ENCODE data around the gene SYT12.

Gene SYT12

GRCh38 chr11:67056267-67057204 is 33.6 kb downstream of the SYT12 start, which contains the start of gene RHOD:
RHOD (plus strand) TSS chr11:67056847; CDS start chr11:67056903, 56 bp downstream.
- DNase-seq, result peak; percentile 36

GRCh38 chr11:67057205-67057672 is 34.3 kb downstream of the SYT12 start:
- DNase-seq, result no peak

GRCh38 chr11:67058506-67058905 is 35.6 kb downstream of the SYT12 start:
- DNase-seq, result no peak

GRCh38 chr11:67059671-67060070 is 36.7 kb downstream of the SYT12 start:
- DNase-seq, result no peak

- no peak for DNase-seq
Measured at GRCh38 chr11:67060111-67060522, 37.2 kb downstream of the SYT12 start.

- DNase-seq, result no peak
Measured at GRCh38 chr11:67062526-67063373, 39.8 kb downstream of the SYT12 start.

- no peak for DNase-seq
Measured at GRCh38 chr11:67066333-67066709, 43.4 kb downstream of the SYT12 start.

- peak; percentile 39 for DNase-seq
Measured at GRCh38 chr11:67071420-67072284, 48.7 kb downstream of the SYT12 start.

- DNase-seq, result no peak
Measured at GRCh38 chr11:67072295-67072694, 49.4 kb downstream of the SYT12 start.

- no peak for DNase-seq
Measured at GRCh38 chr11:67073908-67074307, 51.0 kb downstream of the SYT12 start.

GRCh38 chr11:67076202-67076601 is 53.3 kb downstream of the SYT12 start:
- DNase-seq, result no peak

- no peak for DNase-seq
Measured at GRCh38 chr11:67079065-67079705, 56.3 kb downstream of the SYT12 start.

- DNase-seq, result no peak
Measured at GRCh38 chr11:67082071-67082791, 59.3 kb downstream of the SYT12 start.

- DNase-seq, result no peak
Measured at GRCh38 chr11:67083786-67084366, 60.9 kb downstream of the SYT12 start.

GRCh38 chr11:67085617-67086016 is 62.7 kb downstream of the SYT12 start:
- DNase-seq, result no peak

- DNase-seq, result no peak
Measured at GRCh38 chr11:67090717-67091116, 67.8 kb downstream of the SYT12 start.

GRCh38 chr11:67095214-67095507 is 72.2 kb downstream of the SYT12 start:
- no peak for DNase-seq

GRCh38 chr11:67098799-67099429 is 76.0 kb downstream of the SYT12 start:
- DNase-seq, result no peak

GRCh38 chr11:67099831-67100324 is 76.9 kb downstream of the SYT12 start:
- no peak for DNase-seq
